ENCODE results near the gene CARHSP1.
"Not testable (repeated sequence)": the region's sequence is repeated elsewhere in the genome, so short reads cannot be mapped to it uniquely, and the experiment has no call there.

CARHSP1 gene

DNA sequence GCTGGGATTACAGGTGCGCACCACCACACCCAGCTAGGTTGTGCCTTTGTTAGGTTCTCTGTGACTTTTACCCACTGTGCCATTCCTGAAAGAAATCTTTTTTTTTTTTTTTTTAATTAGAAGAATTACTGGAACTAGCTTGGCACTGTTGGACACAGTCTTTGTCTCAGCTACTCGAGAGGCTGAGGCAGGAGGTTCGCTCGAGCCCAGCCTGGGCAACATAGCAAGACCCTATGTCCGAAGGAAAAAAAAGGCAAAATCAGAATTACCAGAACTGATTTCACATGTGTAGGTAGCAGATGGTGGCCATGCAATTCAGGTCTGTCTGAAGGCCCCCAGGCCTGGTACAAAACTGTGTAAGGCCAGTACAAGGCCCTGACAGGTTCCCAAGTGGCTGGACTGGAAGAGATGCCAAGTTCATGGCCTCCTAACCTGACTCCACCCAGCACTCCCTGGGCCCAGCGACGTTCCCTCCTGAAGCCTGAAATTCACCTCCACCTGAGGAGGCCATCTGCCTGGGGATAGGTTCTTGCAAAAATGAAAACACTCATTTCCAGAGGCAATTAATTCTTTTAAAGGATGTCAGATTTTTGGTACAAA is 23.0 kb downstream of the CARHSP1 start:
- H3K4me3 Mint-ChIP-seq, result no peak overlapping the region
- no peaks in the 10 kb centered on the region for H3K27me3 Mint-ChIP-seq
- no peak overlapping the region for H3K27ac Mint-ChIP-seq
- ATAC-seq, result no peak
- peaks cover 56% of the 10 kb centered on the region for H3K36me3 Mint-ChIP-seq
- peaks cover 39% of the 10 kb centered on the region for H3K4me1 Mint-ChIP-seq
- H3K9me3 Mint-ChIP-seq, result no peaks in the 10 kb centered on the region

DNA sequence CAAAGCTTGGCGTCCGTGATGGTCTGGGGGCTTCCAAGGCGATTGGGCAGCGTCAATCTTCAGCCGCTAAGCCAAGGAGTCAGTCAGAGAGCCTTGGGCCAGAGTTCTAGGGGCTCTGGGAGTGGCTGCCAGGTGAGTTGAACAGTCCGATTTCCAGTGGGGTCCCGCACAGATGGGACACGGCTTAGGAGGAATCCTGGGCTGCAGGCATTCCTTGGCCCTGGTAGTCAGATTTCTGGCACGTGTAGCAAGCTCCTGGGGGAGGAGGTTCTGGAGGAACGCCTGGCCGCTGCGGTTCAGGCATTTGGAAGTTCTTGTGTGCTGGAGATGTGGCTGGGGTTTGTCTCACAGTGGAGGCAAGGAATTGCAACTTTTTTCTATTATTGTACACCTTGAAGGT is 25.5 kb downstream of the CARHSP1 start:
- H3K9me3 Mint-ChIP-seq, H3K27me3 Mint-ChIP-seq, H3K4me3 Mint-ChIP-seq, ATAC-seq: not testable (repeated sequence)
- H3K36me3 Mint-ChIP-seq, result peaks cover 37% of the 10 kb centered on the region
- peak overlapping the region; percentile 9 for H3K27ac Mint-ChIP-seq
- peaks cover 20% of the 10 kb centered on the region for H3K4me1 Mint-ChIP-seq

DNA sequence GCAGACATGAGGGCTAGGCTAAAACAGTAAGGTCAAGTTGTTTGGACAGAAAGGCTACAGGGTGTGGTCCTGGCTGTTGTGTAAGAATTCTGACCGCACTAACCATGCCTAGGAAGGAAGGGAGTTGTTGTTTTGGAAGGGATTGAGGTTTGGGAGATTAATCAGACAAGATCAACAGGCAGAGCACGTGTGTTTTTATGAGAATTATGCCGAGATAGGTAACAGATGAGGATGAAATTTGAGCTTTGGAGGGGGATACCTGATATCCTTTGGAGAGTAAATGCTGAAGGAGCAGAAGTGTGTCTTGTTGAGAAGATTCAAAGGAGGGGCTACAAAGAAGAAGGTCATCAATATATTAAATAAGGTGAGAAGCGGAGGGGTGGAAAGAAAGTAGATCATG is 26.8 kb downstream of the CARHSP1 start:
- Mint-ChIP-seq H3K36me3 (peaks cover 37% of the 10 kb centered on the region), H3K4me1 (peaks cover 20% of the 10 kb centered on the region)
- not testable (repeated sequence) for H3K27ac Mint-ChIP-seq, H3K27me3 Mint-ChIP-seq, ATAC-seq, H3K9me3 Mint-ChIP-seq, H3K4me3 Mint-ChIP-seq

DNA sequence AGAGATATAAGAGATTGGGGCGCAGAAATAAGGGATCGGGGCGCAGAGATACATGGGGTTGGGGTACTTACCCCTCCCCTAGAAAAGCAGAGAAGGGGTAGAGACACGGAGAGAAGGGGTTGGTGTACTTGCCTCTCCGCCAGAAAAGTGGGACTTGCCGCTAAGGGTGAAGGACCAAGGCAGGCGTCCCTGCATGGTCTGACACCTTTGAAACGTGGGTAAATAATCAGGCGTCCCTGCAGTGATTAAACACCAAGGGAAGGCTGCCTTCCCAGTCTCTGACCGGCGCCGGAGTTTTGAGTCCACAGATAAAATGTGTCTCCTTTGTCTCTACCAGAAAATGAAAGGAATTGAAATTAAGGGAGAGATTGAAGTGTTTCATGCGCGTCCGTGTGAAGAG is 31.2 kb downstream of the CARHSP1 start:
- not testable (repeated sequence) for H3K27ac Mint-ChIP-seq, ATAC-seq

DNA sequence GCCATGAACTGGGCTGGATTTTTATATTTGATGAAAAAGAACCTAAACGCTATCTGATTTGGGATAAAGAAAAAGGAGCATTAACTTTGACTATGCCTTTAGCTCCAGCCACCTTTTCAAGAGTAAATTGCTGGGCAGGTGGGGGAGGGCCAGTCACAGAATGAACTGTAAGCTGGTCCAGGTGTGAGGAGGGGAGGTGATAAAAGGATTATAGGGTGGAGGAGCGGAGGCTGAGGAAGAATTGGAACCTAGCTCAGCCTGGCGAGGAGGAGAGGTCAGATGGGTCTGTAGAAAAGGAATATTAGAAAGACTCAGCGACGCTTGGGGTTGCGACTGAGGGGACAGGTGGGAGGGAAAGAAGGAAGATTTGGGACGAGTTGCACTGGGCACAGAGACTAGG is 32.0 kb downstream of the CARHSP1 start:
- H3K4me3 Mint-ChIP-seq, ATAC-seq, H3K27me3 Mint-ChIP-seq, H3K9me3 Mint-ChIP-seq, H3K27ac Mint-ChIP-seq: not testable (repeated sequence)
- Mint-ChIP-seq H3K4me1 (peaks cover 13% of the 10 kb centered on the region), H3K36me3 (peaks cover 23% of the 10 kb centered on the region)

More for the DNA sequence above, 31.2 kb downstream of the CARHSP1 start:
- H3K9me3 Mint-ChIP-seq, H3K27me3 Mint-ChIP-seq, H3K4me3 Mint-ChIP-seq: not testable (repeated sequence)
- peaks cover 23% of the 10 kb centered on the region for H3K36me3 Mint-ChIP-seq
- peaks cover 13% of the 10 kb centered on the region for H3K4me1 Mint-ChIP-seq

DNA sequence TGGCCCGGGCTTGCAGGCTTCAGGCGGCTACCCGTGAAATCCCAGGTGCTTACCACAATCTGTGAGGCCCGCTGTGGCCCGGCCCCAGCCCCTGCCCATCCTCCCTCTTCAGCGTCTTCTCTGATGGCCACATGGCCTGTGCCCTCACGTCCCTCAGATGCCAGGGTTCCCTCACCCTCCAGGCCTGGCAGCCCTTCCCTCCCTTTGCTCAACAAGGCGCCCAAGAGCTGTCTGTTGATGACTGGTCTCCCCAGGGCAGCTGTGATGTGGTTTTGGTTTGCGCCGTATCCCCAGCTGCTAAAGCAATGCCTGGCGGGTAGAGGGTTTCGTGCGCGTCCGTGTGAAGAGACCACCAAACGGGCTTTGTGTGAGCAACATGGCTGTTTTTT is 36.1 kb downstream of the CARHSP1 start:
- Mint-ChIP-seq H3K4me3 (no peak overlapping the region), H3K9me3 (no peaks in the 10 kb centered on the region), H3K36me3 (peaks cover 52% of the 10 kb centered on the region), H3K4me1 (peaks cover 31% of the 10 kb centered on the region), H3K27ac (peak overlapping the region; percentile 42), H3K27me3 (no peaks in the 10 kb centered on the region)
- ATAC-seq, result no peak

DNA sequence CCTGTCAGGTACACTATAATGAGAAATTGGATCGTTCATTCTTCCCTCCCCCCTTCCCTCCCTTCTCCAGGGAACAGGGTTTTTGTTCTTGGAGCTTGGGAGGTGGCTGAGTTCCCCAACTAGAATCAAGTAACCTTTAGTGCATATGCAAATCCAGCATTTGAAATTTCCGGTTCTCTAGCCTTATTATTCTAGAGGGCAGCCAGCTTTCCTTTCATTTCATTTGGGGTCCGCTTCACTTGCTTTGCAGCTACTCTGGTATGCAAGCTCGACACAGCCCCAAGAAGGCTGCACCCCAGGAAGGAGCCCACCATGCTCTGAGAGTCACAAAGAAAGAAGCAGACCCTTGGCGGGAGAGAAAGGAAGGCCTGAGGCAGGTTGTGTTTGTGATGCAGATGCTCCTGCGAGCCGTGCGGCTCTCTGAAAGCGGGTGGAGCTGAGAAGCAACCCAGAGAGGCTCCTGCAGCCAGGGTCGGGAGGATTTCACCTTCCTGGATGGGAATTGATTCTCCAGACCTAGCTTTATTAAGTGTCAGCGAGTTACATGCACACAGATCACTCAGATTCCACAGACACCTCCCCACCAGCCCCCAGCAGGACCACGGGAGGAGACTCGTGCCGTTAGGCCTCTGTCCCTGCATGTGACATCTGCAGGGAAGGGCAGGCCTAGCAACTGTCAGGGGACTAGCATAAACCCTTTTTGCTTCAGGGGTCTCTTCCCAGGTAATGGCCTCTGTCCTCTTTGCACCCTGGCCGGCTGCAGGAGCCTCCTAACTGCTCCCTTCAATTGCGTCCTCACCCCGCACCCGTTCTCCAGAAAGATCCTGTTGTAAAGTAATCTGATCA is 36.7 kb downstream of the CARHSP1 start:
- H3K27me3 Mint-ChIP-seq, result no peaks in the 10 kb centered on the region
- H3K4me1 Mint-ChIP-seq, result peaks cover 31% of the 10 kb centered on the region
- H3K4me3 Mint-ChIP-seq, result peak overlapping the region; percentile 14
- no peaks in the 10 kb centered on the region for H3K9me3 Mint-ChIP-seq
- ATAC-seq, result no peak
- peak overlapping the region; percentile 42 for H3K27ac Mint-ChIP-seq
- peaks cover 53% of the 10 kb centered on the region for H3K36me3 Mint-ChIP-seq

DNA sequence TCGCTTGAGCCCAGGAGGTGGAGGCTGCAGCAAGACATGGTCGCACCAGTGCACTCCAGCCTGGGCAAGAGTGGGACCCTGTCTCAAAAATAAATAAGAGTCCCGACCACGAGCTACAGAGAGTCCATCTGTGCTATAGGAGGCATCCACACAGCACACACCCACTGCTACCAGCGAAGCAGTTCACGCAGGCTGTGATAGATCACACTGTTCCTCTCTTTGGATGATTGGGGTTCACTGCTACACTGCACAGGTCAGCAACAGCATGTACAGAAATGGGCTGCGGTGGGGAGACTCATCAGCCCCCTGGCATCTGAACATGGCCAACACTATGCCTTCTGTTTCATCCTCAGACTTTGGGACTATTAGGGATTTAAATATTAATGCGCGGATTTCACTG is 37.4 kb downstream of the CARHSP1 start:
- H3K4me1 Mint-ChIP-seq, result peaks cover 31% of the 10 kb centered on the region
- peaks cover 59% of the 10 kb centered on the region for H3K36me3 Mint-ChIP-seq
- no peaks in the 10 kb centered on the region for H3K27me3 Mint-ChIP-seq
- no peaks in the 10 kb centered on the region for H3K9me3 Mint-ChIP-seq
- no peak overlapping the region for H3K4me3 Mint-ChIP-seq
- ATAC-seq, result no peak
- peak overlapping the region; percentile 40 for H3K27ac Mint-ChIP-seq

DNA sequence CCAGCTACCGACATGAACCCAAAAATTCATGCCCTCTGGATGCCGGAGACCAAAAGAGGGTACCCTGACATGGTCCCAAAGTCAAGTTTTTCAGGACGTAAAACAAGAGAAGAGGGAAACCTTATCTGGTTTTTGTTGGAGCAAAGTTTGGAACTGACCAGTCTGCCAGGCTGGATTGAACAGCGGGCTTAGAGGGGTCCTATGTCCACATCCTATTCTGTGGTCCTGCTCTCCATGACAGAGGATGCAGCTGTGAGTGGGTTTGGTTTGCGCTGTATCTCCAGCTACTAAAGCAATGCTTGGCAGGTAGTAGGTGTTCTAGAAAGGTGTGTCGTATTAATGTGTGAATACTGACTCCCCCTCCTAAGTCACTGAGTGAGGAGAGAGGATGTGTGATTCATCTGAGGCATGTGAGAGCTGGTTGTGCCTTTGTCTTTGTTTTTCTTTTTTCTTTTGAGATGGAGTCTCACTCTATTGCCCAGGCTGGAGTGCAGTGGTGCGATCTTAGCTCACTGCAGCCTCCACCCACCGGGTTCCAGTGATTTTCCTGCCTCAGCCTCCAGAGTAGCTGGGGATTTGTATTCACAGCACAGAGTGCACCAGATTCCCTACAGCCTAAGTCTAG is 40.2 kb downstream of the CARHSP1 start:
- Mint-ChIP-seq H3K27ac (no peak overlapping the region), H3K4me3 (no peak overlapping the region), H3K9me3 (no peaks in the 10 kb centered on the region), H3K4me1 (peaks cover 31% of the 10 kb centered on the region), H3K27me3 (no peaks in the 10 kb centered on the region), H3K36me3 (peaks cover 54% of the 10 kb centered on the region)
- no peak for ATAC-seq

DNA sequence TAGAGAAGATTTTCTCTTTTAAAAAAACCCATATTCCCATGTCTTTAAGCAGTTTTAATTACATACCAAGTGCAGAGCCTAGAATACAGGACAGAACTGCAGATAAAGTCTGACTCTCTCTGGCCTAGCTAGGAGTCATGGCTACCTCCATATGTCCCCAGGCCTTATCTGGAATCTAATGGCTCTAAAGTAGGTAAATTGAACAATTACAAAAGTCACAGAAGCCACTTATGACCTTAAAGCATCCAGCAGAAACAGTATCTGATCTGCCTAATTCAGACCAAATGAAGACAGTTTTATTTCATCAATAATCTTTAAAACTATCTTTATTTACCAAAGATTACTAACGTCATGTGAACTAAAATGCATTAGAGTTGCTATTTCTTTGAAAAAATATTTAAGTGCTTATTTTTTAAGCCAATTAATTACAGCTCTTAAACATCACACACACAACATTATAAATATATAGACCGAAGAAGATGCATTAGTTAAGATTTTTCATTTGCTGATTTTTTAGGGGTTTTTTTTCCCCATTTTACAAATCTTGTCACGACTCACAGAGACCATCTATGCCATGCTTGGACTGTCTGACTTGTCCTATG is 42.4 kb downstream of the CARHSP1 start:
- no peak overlapping the region for H3K4me3 Mint-ChIP-seq
- H3K36me3 Mint-ChIP-seq, result peaks cover 50% of the 10 kb centered on the region
- H3K27ac Mint-ChIP-seq, result no peak overlapping the region
- no peaks in the 10 kb centered on the region for H3K9me3 Mint-ChIP-seq
- ATAC-seq, result no peak
- no peaks in the 10 kb centered on the region for H3K27me3 Mint-ChIP-seq
- H3K4me1 Mint-ChIP-seq, result peaks cover 30% of the 10 kb centered on the region

DNA sequence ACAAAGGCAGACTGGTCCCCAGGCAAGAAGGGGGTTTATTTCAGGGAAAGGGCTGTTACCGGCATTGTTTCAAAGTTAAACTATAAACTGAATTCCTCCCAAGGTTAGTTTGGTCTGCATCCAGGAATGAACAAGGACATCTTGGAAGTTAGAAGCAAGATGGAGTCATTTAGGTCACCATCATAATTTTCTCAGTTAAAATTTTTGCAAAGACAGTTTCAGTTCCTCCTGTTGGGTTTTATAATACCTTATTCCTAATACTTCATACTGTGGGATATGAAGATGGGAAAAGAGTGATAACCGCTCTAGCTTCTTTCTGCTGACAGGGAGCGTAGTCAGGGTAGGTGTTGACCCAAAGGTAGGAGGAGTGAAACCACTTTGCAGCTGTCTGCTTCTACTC is 46.4 kb downstream of the CARHSP1 start:
- Mint-ChIP-seq H3K36me3 (peaks cover 55% of the 10 kb centered on the region), H3K27me3 (no peaks in the 10 kb centered on the region), H3K4me3 (no peak overlapping the region), H3K4me1 (peaks cover 37% of the 10 kb centered on the region), H3K9me3 (no peaks in the 10 kb centered on the region), H3K27ac (peak overlapping the region; percentile 65)
- no peak for ATAC-seq

DNA sequence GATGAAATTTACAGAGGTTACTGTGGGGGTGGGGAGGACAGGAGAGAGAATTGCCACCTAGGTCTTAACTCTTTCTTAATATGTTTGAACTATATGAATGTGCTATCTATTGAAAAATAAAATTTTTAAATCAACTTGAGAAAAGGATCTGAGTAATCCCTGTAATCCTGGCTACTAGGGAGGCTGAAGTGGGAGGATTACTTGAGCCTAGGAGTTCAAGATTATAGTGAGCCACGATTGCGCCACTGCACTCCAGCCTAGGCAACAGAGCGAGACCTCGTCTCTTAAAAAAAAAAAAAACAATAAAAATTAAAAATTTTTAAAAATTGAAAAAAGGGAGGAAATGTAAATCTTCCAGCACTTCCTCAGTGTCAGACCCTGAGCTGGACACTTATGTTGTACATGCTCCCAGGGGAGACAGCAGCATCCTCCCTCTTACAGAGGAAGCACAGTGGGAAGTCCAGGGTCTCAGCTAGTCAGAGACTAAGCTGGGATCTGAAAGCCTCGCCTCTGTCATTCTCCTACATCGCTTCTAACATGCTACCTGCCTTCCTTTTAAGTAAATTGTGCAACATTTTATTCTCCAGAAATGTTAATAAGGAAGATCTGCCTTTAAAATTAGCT is 49.3 kb downstream of the CARHSP1 start:
- no peak overlapping the region for H3K4me3 Mint-ChIP-seq
- H3K27ac Mint-ChIP-seq, result peak overlapping the region; percentile 90
- H3K9me3 Mint-ChIP-seq, result no peaks in the 10 kb centered on the region
- ATAC-seq, result no peak
- no peaks in the 10 kb centered on the region for H3K27me3 Mint-ChIP-seq
- peaks cover 54% of the 10 kb centered on the region for H3K4me1 Mint-ChIP-seq
- peaks cover 71% of the 10 kb centered on the region for H3K36me3 Mint-ChIP-seq

DNA sequence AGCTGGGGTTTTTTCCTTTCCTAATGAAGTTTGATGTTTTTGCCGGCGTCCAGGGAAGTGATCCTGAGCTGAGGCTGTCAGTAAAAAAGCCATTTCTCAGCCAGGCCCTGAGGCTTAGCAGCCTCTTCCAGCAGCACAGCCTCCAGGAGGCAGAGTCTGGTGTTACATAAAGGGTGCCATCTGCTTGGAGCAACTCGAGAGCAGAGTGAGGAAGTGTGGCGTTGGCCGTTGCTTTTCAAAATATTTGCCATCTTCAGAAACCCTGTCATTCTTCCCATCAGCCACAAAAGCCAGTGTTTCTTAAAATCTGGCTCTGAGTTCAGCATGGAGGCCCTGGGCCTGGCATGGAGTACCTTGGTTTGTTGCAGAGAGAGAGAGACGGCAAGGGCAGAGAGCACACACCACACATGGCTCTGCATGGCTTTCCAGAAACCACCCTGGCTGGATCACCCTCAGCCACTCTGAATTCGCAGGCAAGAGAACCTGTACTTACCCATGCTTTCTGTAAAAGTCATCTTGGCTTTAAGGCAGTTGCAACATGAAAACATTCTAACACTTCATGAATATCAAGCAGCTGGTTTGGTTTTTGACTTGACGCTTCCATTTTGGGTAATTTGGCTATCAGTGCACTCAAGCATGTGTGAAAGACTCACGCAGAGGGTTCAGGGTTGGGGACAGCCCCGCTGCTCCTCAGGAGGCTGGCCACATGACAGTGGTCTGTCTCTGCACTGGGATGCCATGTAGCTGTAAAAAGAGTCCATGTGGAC is 50.1 kb downstream of the CARHSP1 start:
- Mint-ChIP-seq H3K27ac (peak overlapping the region; percentile 90), H3K36me3 (peaks cover 80% of the 10 kb centered on the region), H3K27me3 (no peaks in the 10 kb centered on the region), H3K4me1 (peaks cover 62% of the 10 kb centered on the region), H3K9me3 (no peaks in the 10 kb centered on the region), H3K4me3 (no peak overlapping the region)
- ATAC-seq, result peak; percentile 95

DNA sequence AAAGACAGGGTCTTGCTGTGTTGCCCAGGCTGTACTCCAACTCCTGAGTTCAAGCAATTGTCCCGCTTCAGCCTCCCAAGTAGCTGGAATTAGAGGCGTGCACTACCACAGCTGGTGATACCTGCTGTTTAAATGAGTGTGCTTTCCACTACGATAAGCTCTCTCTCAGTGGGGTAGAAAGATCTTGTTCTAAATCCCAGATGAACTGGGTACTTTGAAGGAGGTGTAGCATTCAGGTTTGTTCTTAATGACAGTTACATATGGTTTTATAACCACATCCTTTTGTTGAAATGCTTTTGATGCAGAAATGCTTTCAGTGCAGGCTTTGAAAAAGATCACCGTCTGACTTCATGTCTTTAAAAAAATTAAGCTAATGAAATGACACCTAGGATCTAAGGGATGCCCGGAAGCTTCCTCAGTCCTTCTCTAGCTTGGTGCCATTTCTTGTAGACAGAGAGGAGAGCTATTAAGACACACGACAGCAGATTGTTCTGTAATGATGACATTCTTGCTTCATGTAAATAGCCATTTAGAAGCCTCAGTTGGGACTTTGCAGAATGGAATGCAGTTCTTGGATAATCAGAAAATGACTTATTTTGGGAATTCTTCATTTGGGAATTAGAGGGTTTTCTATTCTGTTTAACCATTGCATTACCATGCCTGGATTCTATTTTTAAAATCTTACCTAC is 51.7 kb downstream of the CARHSP1 start:
- peaks cover 83% of the 10 kb centered on the region for H3K36me3 Mint-ChIP-seq

More for the DNA sequence above, 51.7 kb downstream of the CARHSP1 start:
- Mint-ChIP-seq H3K27me3 (no peaks in the 10 kb centered on the region), H3K9me3 (no peaks in the 10 kb centered on the region), H3K27ac (peak overlapping the region; percentile 22), H3K4me1 (peaks cover 59% of the 10 kb centered on the region), H3K4me3 (no peak overlapping the region)
- no peak for ATAC-seq

Data from stimulated activated memory B cell treated with anti-CD40 and anti-IgM and Interleukin-4, amounts not matched to agents 10 μg/mL and 1 μg/mL and 100 μg/mL, for 72 hours (primary cell).